ENCODE results near the gene ATG2A.

GRCh38 chr11:64887757-64888405 lies 29.1 kb downstream of the ATG2A start:
- TF ChIP-seq CTCF (IDR thresholded peaks at IDR 0.05) (peak; percentile 100), POLR2AphosphoS5 (IDR thresholded peaks at IDR 0.05; ENCODE audit: low read depth, low read length) (peak; percentile 50)

Data from Panc1 (cell line).